ENCODE results near the gene P3R3URF.

P3R3URF gene

GRCh38 chr1:46183926-46184557 lies 7.8 kb upstream of the P3R3URF start:
- H3K27ac ChIP-seq (ENCODE audit: low read depth, low read length, severe bottlenecking): peak overlapping the region; percentile 89
- H3K36me3 ChIP-seq (ENCODE audit: control insufficient read depth, insufficient read depth, low read length): peaks cover 17% of the 10 kb centered on the region
- H3K9me3 ChIP-seq (ENCODE audit: control insufficient read depth, low read length): no peaks in the 10 kb centered on the region
- peaks cover 22% of the 10 kb centered on the region for H3K4me1 ChIP-seq (ENCODE audit: control insufficient read depth, insufficient read depth, low read length, poor library complexity, severe bottlenecking)
- 94 to 98% methylated on average over 9 to 10 of the region's 12 CpGs for WGBS, 2 experiments (ENCODE audit: insufficient coverage in 2 of 2)
- H3K4me3 ChIP-seq (ENCODE audit: extremely low read depth, insufficient read depth, low read length, poor library complexity, severe bottlenecking): no peak overlapping the region

DNA sequence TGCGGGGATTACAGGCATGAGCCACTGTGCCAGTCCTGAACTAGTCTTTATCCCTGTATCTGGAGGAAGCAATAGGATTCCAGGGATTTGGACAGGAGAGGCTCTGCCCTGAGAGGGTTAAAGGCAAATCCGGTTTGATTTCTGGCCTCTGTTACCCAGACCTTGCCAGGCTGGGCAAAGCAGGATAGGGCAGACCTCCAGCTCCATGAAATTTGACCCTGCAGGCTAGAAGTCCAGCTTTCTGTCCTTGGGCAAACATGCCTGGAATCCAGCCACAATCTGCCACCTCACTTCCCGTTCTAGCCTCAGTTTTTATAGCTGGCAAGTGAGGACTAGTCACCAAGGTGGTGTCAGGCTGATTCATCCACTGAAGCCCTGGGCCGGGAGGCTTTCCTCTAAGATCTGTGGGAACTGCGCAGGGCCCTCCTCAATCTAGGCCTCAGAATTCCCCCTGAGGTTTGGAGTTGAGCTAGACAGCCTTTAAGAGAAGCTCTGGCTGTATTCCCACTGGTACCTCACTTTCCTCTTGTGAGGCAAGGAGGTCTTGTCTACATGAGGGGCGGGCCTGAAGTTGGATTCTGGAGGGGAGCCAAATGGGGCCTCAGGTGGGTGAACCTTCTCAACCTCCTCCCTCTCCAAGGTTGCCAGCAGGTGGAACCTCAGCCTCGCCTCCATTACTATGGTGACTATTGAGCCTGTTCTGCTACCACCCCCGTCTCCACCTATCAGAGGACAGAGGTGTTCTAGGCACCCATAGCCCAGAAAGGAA lies 7.0 kb upstream of the P3R3URF start:
- no peak overlapping the region for H3K4me3 ChIP-seq (ENCODE audit: extremely low read depth, insufficient read depth, low read length, poor library complexity, severe bottlenecking)
- peaks cover 11% of the 10 kb centered on the region for H3K36me3 ChIP-seq (ENCODE audit: control insufficient read depth, insufficient read depth, low read length)
- WGBS, 2 experiments (ENCODE audit: insufficient coverage in 2 of 2): 79 to 84% methylated on average over 5 to 7 of the region's 8 CpGs
- peak overlapping the region; percentile 89 for H3K27ac ChIP-seq (ENCODE audit: low read depth, low read length, severe bottlenecking)
- H3K4me1 ChIP-seq (ENCODE audit: control insufficient read depth, insufficient read depth, low read length, poor library complexity, severe bottlenecking): peaks cover 22% of the 10 kb centered on the region
- H3K9me3 ChIP-seq (ENCODE audit: control insufficient read depth, low read length): no peaks in the 10 kb centered on the region

- Histone ChIP-seq H3K27ac (ENCODE audit: low read depth, low read length, severe bottlenecking) (no peak overlapping the region), H3K4me1 (ENCODE audit: control insufficient read depth, insufficient read depth, low read length, poor library complexity, severe bottlenecking) (peaks cover 22% of the 10 kb centered on the region), H3K4me3 (ENCODE audit: extremely low read depth, insufficient read depth, low read length, poor library complexity, severe bottlenecking) (no peak overlapping the region), H3K36me3 (ENCODE audit: control insufficient read depth, insufficient read depth, low read length) (no peaks in the 10 kb centered on the region), H3K9me3 (ENCODE audit: control insufficient read depth, low read length) (no peaks in the 10 kb centered on the region)
- 92% methylated on average over 6 to 7 of the region's 10 CpGs for WGBS, 2 experiments (ENCODE audit: insufficient coverage in 2 of 2)
Observed at GRCh38 chr1:46181343-46182260, 5.3 kb upstream of the P3R3URF start.

DNA sequence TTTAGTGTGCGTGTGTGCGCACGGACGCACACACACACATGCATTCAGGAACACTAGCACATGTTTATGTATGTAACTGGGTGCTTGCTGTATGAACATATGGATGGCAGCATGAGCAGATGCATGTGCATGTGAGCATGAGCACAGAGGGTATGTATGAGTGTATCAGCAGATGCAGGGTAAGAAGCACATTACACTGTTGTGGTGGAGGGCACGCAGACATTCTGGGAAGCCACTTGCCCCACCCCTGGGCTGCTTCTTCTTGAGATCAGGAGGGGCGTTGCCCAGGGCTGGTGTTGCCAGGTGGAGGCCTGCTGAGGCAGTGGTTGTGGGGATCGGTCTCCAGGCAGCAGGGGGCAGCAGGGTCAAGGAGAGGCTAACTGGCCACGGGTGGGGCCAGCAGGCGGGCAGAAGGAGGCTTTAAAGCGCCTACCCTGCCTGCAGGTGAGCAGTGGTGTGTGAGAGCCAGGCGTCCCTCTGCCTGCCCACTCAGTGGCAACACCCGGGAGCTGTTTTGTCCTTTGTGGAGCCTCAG lies 3.9 kb upstream of the P3R3URF start:
- Histone ChIP-seq H3K27ac (ENCODE audit: low read depth, low read length, severe bottlenecking) (no peak overlapping the region), H3K9me3 (ENCODE audit: control insufficient read depth, low read length) (no peaks in the 10 kb centered on the region), H3K4me1 (ENCODE audit: control insufficient read depth, insufficient read depth, low read length, poor library complexity, severe bottlenecking) (peaks cover 22% of the 10 kb centered on the region), H3K4me3 (ENCODE audit: extremely low read depth, insufficient read depth, low read length, poor library complexity, severe bottlenecking) (no peak overlapping the region), H3K36me3 (ENCODE audit: control insufficient read depth, insufficient read depth, low read length) (no peaks in the 10 kb centered on the region)
- 46 to 56% methylated on average over 7 to 8 of the region's 12 CpGs for WGBS, 2 experiments (ENCODE audit: insufficient coverage in 2 of 2)

- H3K4me1 ChIP-seq (ENCODE audit: control insufficient read depth, insufficient read depth, low read length, poor library complexity, severe bottlenecking): peaks cover 26% of the 10 kb centered on the region
- H3K9me3 ChIP-seq (ENCODE audit: control insufficient read depth, low read length): no peaks in the 10 kb centered on the region
- no peak overlapping the region for H3K27ac ChIP-seq (ENCODE audit: low read depth, low read length, severe bottlenecking)
- no peak overlapping the region for H3K4me3 ChIP-seq (ENCODE audit: extremely low read depth, insufficient read depth, low read length, poor library complexity, severe bottlenecking)
- H3K36me3 ChIP-seq (ENCODE audit: control insufficient read depth, insufficient read depth, low read length): no peaks in the 10 kb centered on the region
- 15 to 28% methylated on average over 6 to 8 of the region's 10 CpGs for WGBS, 2 experiments (ENCODE audit: insufficient coverage in 2 of 2)
Observed at GRCh38 chr1:46179138-46180081, 3.1 kb upstream of the P3R3URF start.

- Histone ChIP-seq H3K4me1 (ENCODE audit: control insufficient read depth, insufficient read depth, low read length, poor library complexity, severe bottlenecking) (peaks cover 20% of the 10 kb centered on the region), H3K9me3 (ENCODE audit: control insufficient read depth, low read length) (no peaks in the 10 kb centered on the region), H3K4me3 (ENCODE audit: extremely low read depth, insufficient read depth, low read length, poor library complexity, severe bottlenecking) (no peak overlapping the region), H3K36me3 (ENCODE audit: control insufficient read depth, insufficient read depth, low read length) (no peaks in the 10 kb centered on the region), H3K27ac (ENCODE audit: low read depth, low read length, severe bottlenecking) (peak overlapping the region; percentile 3)
- WGBS, 2 experiments (ENCODE audit: insufficient coverage in 2 of 2): 78 to 93% methylated on average over 1 to 3 of the region's 3 CpGs
Observed at GRCh38 chr1:46175243-46175642, 1.0 kb downstream of the P3R3URF start.

DNA sequence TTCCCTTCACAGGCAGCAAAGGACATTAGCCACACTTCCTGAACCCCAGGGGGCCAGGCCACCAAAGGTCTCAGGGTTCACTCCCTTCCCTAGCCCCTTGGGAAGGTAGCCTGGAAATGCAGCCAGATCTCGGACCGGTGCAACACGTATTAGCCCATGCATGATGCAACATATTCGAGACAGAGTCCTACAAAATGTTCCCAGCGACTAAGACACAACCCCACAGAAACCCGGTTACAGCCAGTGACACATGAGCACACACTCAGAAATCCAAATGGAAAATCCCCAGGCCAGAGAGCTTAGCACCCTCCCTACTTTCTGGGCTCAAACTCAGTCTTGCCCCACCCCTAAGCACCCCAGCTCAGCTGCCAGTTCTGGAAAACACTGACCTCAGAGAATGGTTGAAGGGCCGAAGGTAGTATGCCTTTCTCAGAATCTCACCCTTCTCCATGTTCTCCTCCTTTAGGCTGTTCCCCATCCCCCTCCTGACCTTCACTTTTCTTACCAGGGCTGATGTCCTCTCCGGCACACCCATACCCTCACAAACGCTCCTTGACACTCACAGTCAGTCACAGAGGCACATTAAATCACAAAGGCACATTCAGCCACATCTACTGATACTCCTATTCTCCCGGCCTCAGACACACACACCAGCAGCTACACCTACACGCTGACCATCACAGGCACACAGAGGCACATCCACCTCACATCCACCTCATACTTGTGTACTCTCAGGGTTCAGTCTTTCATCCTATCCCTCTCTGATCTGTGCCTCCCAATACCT lies 1.6 kb downstream of the P3R3URF start, which contains the start of gene TSPAN1:
Gene TSPAN1 (plus strand): TSS at position 640 of the 784 bp plus-strand sequence. CDS start 6,021 bp downstream, outside the sequence.
- H3K27ac ChIP-seq (ENCODE audit: low read depth, low read length, severe bottlenecking): peak within 1 kb of the TSS; percentile 3
- H3K36me3 ChIP-seq (ENCODE audit: control insufficient read depth, insufficient read depth, low read length): no peaks in the 10 kb centered on the region
- H3K4me3 ChIP-seq (ENCODE audit: extremely low read depth, insufficient read depth, low read length, poor library complexity, severe bottlenecking): no peak within 1 kb of the TSS
- WGBS, 2 experiments (ENCODE audit: insufficient coverage in 2 of 2): 79 to 90% methylated on average over 8 to 9 of the region's 11 CpGs
- H3K4me1 ChIP-seq (ENCODE audit: control insufficient read depth, insufficient read depth, low read length, poor library complexity, severe bottlenecking): peaks cover 20% of the 10 kb centered on the region
- H3K9me3 ChIP-seq (ENCODE audit: control insufficient read depth, low read length): no peaks in the 10 kb centered on the region

- H3K27ac ChIP-seq (ENCODE audit: low read depth, low read length, severe bottlenecking): no peak overlapping the region
- no peaks in the 10 kb centered on the region for H3K9me3 ChIP-seq (ENCODE audit: control insufficient read depth, low read length)
- WGBS, 2 experiments (ENCODE audit: insufficient coverage in 2 of 2): 80% methylated on average over 2 of the region's 4 CpGs; no CpG with 5 or more reads in 1 of the 2 experiments
- no peak overlapping the region for H3K4me3 ChIP-seq (ENCODE audit: extremely low read depth, insufficient read depth, low read length, poor library complexity, severe bottlenecking)
- no peaks in the 10 kb centered on the region for H3K36me3 ChIP-seq (ENCODE audit: control insufficient read depth, insufficient read depth, low read length)
- peaks cover 20% of the 10 kb centered on the region for H3K4me1 ChIP-seq (ENCODE audit: control insufficient read depth, insufficient read depth, low read length, poor library complexity, severe bottlenecking)
Observed at GRCh38 chr1:46173361-46173856, 2.9 kb downstream of the P3R3URF start.

DNA sequence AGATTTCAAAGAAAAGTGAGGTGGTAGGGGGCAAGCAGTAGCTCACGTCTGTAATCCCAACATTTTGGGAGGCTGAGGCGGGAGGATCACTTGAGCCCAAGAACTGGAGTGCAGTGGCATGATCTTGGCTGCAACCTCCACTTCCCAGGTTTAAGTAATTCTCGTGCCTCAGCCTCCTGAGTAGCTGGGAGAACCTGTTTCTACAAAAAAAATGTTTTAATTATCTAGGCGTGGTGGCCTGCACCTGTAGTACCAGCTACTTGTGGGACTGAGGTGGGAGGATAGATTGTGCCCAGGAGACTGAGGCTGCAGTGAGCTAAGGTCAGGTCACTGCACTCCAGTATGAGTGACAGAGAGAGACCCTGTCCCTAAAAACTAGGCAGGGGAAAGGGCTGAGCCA lies 4.0 kb downstream of the P3R3URF start:
- H3K4me3 ChIP-seq (ENCODE audit: extremely low read depth, insufficient read depth, low read length, poor library complexity, severe bottlenecking): no peak overlapping the region
- H3K27ac ChIP-seq (ENCODE audit: low read depth, low read length, severe bottlenecking): no peak overlapping the region
- peaks cover 20% of the 10 kb centered on the region for H3K4me1 ChIP-seq (ENCODE audit: control insufficient read depth, insufficient read depth, low read length, poor library complexity, severe bottlenecking)
- no peaks in the 10 kb centered on the region for H3K36me3 ChIP-seq (ENCODE audit: control insufficient read depth, insufficient read depth, low read length)
- no peaks in the 10 kb centered on the region for H3K9me3 ChIP-seq (ENCODE audit: control insufficient read depth, low read length)
- 95 to 98% methylated on average over 3 to 4 of the region's 4 CpGs for WGBS, 2 experiments (ENCODE audit: insufficient coverage in 2 of 2)
